ENCODE data around the gene GATB. TPM values are rescaled to one million over a fixed set of nuclear protein-coding genes. Genes with fewer than 3 reads are reported as not detected.

Gene GATB
- total and polyA plus RNA-seq, 10 of the 15 experiments (the other 5 are each of a cell fraction or from before 2014, with no cell fraction given), result 20.5 to 37.3 (median 30.5) TPM

DNA sequence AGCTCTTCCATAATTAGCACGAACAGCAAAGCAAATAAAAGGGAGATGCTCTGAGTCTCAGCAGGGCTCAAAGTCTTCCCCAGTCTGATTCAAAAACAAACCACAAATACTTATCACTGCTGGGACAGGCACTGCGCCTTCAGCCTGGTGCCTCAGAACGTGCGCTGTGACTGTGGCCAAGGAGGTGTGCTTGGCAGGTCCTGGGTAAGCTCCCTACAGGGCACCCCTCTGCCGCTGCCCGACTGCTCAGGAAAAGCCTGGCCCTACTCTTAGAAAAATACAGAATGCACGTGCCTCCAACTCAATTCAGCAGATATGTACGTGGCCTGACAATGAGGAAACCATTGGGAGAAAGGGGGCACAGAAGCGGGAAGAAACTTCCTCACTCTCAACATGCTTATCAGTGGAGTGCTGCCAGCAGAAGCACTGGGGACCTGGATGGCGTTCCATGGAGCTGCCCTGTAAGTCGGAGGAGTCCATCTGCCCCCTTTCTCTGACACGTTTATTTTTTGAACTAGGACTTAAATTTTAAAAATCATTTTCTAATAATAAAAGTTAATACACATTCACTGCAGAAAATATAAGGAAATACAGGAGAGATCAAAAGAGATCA, 86.8 kb downstream of the GATB start (continued):
- TF ChIP-seq, protein P1, sequence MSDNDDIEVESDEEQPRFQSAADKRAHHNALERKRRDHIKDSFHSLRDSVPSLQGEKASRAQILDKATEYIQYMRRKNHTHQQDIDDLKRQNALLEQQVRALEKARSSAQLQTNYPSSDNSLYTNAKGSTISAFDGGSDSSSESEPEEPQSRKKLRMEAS (IDR thresholded peaks at IDR 0.05; ENCODE audit: low read depth, low read length), result no peak
- TF ChIP-seq SREBF1 (IDR thresholded peaks at IDR 0.05; ENCODE audit: low read length), result no peak
- TF ChIP-seq HDAC6 (IDR thresholded peaks at IDR 0.05; ENCODE audit: unreplicated experiment), result no peak

DNA sequence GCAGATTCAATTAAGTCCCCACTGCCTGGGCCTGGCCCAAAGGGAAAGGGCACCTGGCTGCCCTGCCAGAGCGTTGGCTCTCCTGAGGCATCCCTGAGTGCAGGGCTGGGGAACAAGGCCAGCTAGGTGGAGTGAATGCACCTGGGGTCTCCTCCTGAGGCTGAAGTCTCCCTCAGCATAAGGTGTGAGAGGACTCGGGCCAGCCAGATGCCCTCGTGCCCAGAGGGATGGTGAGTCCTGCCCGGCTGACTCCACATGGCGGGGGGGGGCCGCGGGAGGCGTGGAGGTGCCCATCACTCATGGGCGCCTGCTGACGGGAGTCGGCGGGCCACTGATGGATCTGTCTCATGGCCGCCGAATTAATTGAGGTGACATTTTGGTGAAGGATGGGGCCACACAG, 87.8 kb downstream of the GATB start:
- BruUV-seq (replicated peaks), result no TSS peak
- WGBS (ENCODE audit: insufficient coverage, insufficient replicate concordance, low lambda C conversion rate, missing lambda C conversion rate), result 92% methylated on average over 11 of the region's 14 CpGs
- no peak for DNase-seq (ENCODE audit: low read depth, low spot score)
- Histone ChIP-seq H3K27ac (ENCODE audit: control insufficient read depth, insufficient read depth) (no peak overlapping the region), H3K36me3 (ENCODE audit: control insufficient read depth in 2 of 2, insufficient read depth in 2 of 2, low read length in 1 of 2) (no peaks in the 10 kb centered on the region; a peak in 1 of 4 replicates), H3K4me2 (ENCODE audit: control insufficient read depth, insufficient read depth) (no peak overlapping the region), H4K20me1 (ENCODE audit: control insufficient read depth, insufficient read depth) (no peaks in the 10 kb centered on the region), H3K4me1 (ENCODE audit: control insufficient read depth, insufficient read depth, low read length) (no peaks in the 10 kb centered on the region), H3K9ac (ENCODE audit: control insufficient read depth, insufficient read depth, low read length) (no peak overlapping the region), H3K4me3 (no peak overlapping the region), H3K27me3 (replicated peaks in 1 of 2; ENCODE audit: control insufficient read depth in 2 of 2, insufficient read depth in 2 of 2, low read length in 1 of 2) (no peaks in the 10 kb centered on the region), H3K9me3 (replicated peaks; ENCODE audit: control insufficient read depth, insufficient read depth, low read length) (no peaks in the 10 kb centered on the region), H3K79me2 (ENCODE audit: control insufficient read depth, insufficient read depth, low read length) (no peaks in the 10 kb centered on the region), H2AFZ (ENCODE audit: control insufficient read depth, low read depth, low read length) (no peak overlapping the region)
- intact Hi-C loops (cut with micrococcal nuclease; ENCODE audit: unreplicated experiment) (no loop called here), in situ Hi-C loops (cut with MboI) (no loop called here)
- ATAC-seq, result no peak
- ChIA-PET RAD21 (ENCODE audit: unreplicated experiment) (no interaction called here), POLR2A (no interaction called here), CTCF (interaction anchor here (1.1 kb wide), 1 partner anchor 94 kb away, joined by 4 read pairs; no protein-coding TSS in a partner anchor), SMC1A (ENCODE audit: uncharacterized antibody, unreplicated experiment) (no interaction called here)
- no peak for FAIRE-seq
- TF ChIP-seq, protein P2, sequence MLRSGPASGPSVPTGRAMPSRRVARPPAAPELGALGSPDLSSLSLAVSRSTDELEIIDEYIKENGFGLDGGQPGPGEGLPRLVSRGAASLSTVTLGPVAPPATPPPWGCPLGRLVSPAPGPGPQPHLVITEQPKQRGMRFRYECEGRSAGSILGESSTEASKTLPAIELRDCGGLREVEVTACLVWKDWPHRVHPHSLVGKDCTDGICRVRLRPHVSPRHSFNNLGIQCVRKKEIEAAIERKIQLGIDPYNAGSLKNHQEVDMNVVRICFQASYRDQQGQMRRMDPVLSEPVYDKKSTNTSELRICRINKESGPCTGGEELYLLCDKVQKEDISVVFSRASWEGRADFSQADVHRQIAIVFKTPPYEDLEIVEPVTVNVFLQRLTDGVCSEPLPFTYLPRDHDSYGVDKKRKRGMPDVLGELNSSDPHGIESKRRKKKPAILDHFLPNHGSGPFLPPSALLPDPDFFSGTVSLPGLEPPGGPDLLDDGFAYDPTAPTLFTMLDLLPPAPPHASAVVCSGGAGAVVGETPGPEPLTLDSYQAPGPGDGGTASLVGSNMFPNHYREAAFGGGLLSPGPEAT (IDR thresholded peaks at IDR 0.05; ENCODE audit: low read depth), result no peak
- TF ChIP-seq PAX8 (IDR thresholded peaks at IDR 0.05) (no peak), HDAC6 (IDR thresholded peaks at IDR 0.05; ENCODE audit: unreplicated experiment) (no peak), CREB1 (IDR thresholded peaks at IDR 0.05; ENCODE audit: low read depth) (no peak), KAT2A (conservative IDR thresholded peaks at IDR 0.05; ENCODE audit: control insufficient read depth, low read depth, low read length) (no peak), RELA (IDR thresholded peaks at IDR 0.05; ENCODE audit: borderline replicate concordance, partially characterized antibody) (no peak), ZNF274 (IDR thresholded peaks at IDR 0.05; ENCODE audit: insufficient read depth, insufficient read length) (no peak), FOXM1 (IDR thresholded peaks at IDR 0.05; ENCODE audit: low read depth, low read length) (no peak), RFX5 (IDR thresholded peaks at IDR 0.05; ENCODE audit: low read depth, low read length) (no peak)
- TF ChIP-seq, protein P3, sequence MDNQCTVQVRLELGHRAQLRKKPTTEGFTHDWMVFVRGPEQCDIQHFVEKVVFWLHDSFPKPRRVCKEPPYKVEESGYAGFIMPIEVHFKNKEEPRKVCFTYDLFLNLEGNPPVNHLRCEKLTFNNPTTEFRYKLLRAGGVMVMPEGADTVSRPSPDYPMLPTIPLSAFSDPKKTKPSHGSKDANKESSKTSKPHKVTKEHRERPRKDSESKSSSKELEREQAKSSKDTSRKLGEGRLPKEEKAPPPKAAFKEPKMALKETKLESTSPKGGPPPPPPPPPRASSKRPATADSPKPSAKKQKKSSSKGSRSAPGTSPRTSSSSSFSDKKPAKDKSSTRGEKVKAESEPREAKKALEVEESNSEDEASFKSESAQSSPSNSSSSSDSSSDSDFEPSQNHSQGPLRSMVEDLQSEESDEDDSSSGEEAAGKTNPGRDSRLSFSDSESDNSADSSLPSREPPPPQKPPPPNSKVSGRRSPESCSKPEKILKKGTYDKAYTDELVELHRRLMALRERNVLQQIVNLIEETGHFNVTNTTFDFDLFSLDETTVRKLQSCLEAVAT (IDR thresholded peaks at IDR 0.05), result no peak
- TF ChIP-seq, protein P4, sequence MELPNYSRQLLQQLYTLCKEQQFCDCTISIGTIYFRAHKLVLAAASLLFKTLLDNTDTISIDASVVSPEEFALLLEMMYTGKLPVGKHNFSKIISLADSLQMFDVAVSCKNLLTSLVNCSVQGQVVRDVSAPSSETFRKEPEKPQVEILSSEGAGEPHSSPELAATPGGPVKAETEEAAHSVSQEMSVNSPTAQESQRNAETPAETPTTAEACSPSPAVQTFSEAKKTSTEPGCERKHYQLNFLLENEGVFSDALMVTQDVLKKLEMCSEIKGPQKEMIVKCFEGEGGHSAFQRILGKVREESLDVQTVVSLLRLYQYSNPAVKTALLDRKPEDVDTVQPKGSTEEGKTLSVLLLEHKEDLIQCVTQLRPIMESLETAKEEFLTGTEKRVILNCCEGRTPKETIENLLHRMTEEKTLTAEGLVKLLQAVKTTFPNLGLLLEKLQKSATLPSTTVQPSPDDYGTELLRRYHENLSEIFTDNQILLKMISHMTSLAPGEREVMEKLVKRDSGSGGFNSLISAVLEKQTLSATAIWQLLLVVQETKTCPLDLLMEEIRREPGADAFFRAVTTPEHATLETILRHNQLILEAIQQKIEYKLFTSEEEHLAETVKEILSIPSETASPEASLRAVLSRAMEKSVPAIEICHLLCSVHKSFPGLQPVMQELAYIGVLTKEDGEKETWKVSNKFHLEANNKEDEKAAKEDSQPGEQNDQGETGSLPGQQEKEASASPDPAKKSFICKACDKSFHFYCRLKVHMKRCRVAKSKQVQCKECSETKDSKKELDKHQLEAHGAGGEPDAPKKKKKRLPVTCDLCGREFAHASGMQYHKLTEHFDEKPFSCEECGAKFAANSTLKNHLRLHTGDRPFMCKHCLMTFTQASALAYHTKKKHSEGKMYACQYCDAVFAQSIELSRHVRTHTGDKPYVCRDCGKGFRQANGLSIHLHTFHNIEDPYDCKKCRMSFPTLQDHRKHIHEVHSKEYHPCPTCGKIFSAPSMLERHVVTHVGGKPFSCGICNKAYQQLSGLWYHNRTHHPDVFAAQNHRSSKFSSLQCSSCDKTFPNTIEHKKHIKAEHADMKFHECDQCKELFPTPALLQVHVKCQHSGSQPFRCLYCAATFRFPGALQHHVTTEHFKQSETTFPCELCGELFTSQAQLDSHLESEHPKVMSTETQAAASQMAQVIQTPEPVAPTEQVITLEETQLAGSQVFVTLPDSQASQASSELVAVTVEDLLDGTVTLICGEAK (IDR thresholded peaks at IDR 0.05; ENCODE audit: borderline replicate concordance), result no peak
- TF ChIP-seq, protein P5, sequence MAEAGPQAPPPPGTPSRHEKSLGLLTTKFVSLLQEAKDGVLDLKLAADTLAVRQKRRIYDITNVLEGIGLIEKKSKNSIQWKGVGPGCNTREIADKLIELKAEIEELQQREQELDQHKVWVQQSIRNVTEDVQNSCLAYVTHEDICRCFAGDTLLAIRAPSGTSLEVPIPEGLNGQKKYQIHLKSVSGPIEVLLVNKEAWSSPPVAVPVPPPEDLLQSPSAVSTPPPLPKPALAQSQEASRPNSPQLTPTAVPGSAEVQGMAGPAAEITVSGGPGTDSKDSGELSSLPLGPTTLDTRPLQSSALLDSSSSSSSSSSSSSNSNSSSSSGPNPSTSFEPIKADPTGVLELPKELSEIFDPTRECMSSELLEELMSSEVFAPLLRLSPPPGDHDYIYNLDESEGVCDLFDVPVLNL (IDR thresholded peaks at IDR 0.05; ENCODE audit: low read depth, low read length), result no peak

All from GM12878 (cell line).